Endothelial cell of umbilical vein (primary cell): ENCODE measurements around the gene ZNF813. TPM values are rescaled to one million over a fixed set of nuclear protein-coding genes. Genes with fewer than 3 reads are reported as not detected.

ENCODE experiments used
- BruUV-seq: library from RNA; stranded (reverse); fragments of 400-500 nt; replicated peaks from 2 replicates; lab custom pipeline; 2021; lab: Mats Ljungman, UMichigan
- CTCF ChIA-PET: fragments of 300-600, 350-600 bp; sonication (Branson Sonifier 250); formaldehyde crosslinking; loops from one replicate; lab custom pipeline; 2021; ENCODE audit warnings: antibody characterized with exemption, inconsistent platforms; lab: Charles Lee
- POLR2A ChIA-PET: fragments of 300-600, 350-600 bp; sonication (Branson Sonifier 250); formaldehyde crosslinking; loops from one replicate; lab custom pipeline; 2021; ENCODE audit warnings: antibody characterized with exemption, inconsistent platforms; lab: Charles Lee
- DNase-seq: peaks from one replicate; pipeline ENCODE4 v3.0.0-alpha.2; 2011; ENCODE audit warnings: low read depth, low spot score
- FAIRE-seq: peaks from 2 replicates; lab custom pipeline; 2011; peaks lifted over from hg19 to GRCh38; lab: Jason Lieb, UNC
- H2AFZ ChIP-seq: 2 replicates; pipeline ENCODE4 v1.6.0; 2012; ENCODE audit warnings: low read depth, low read length, control low read depth, inconsistent platforms
- H3K27ac ChIP-seq: 2 replicates; pipeline ENCODE4 v1.5.1; 2011; ENCODE audit warnings: low read depth, mild to moderate bottlenecking, control low read depth, low read length, moderate library complexity; ENCODE audit not compliant: insufficient read depth
- H3K27me3 ChIP-seq, 2 experiments: 2 replicates each; pipeline versions ENCODE4 v1.6.0 to v1.6.1; 2011; ENCODE audit warnings: low read length in 2 of 2, mixed read lengths in 1 of 2; ENCODE audit not compliant: control insufficient read depth in 2 of 2, insufficient read depth in 2 of 2
- H3K36me3 ChIP-seq, 2 experiments: 2 replicates in 1 of 2; 3 replicates in 1 of 2; pipeline ENCODE4 v1.5.1; 2011; ENCODE audit warnings: low read length in 2 of 2, mild to moderate bottlenecking in 1 of 2, moderate library complexity in 1 of 2; ENCODE audit not compliant: control insufficient read depth in 2 of 2, insufficient read depth in 2 of 2; ENCODE audit errors: extremely low read depth in 1 of 2
- H3K4me1 ChIP-seq: 3 replicates; pipeline ENCODE4 v1.5.1; 2011; ENCODE audit warnings: mild to moderate bottlenecking, low read length; ENCODE audit not compliant: control insufficient read depth, insufficient read depth; ENCODE audit errors: extremely low read depth
- H3K4me2 ChIP-seq: 2 replicates; pipeline ENCODE4 v1.6.1; 2011; ENCODE audit warnings: low read length, control low read depth, mixed read lengths; ENCODE audit not compliant: insufficient read depth
- H3K4me3 ChIP-seq, 3 experiments: fragments of 200-600 bp in 1 of 3; sonication (generic), shearing (Covaris generic) in 1 of 3; replicated peaks in 1 of 3; 2 replicates each; pipeline ENCODE4 v1.5.1; 2011 to 2016; ENCODE audit warnings: control low read depth in 3 of 3, low read length in 3 of 3, mild to moderate bottlenecking in 2 of 3, inconsistent platforms in 1 of 3, low read depth in 1 of 3, moderate library complexity in 1 of 3; ENCODE audit not compliant: insufficient read depth in 1 of 3
- H3K79me2 ChIP-seq: 2 replicates; pipeline ENCODE4 v1.6.0; 2012; ENCODE audit warnings: low read length, inconsistent platforms; ENCODE audit not compliant: control insufficient read depth, insufficient read depth
- H3K9ac ChIP-seq: replicated peaks from 2 replicates; pipeline ENCODE3; 2011; ENCODE audit warnings: low read length, control low read depth; ENCODE audit not compliant: insufficient read depth; ENCODE audit errors: extremely low read depth
- H3K9me1 ChIP-seq: replicated peaks from 3 replicates; pipeline ENCODE4 v1.6.0; 2011; ENCODE audit warnings: mild to moderate bottlenecking, low read length; ENCODE audit not compliant: control insufficient read depth, insufficient read depth; ENCODE audit errors: extremely low read depth
- H3K9me3 ChIP-seq: replicated peaks from 2 replicates; pipeline ENCODE4 v1.5.1; 2012; ENCODE audit warnings: low read length, inconsistent platforms; ENCODE audit not compliant: control insufficient read depth, insufficient read depth
- H4K20me1 ChIP-seq: replicated peaks from 2 replicates; pipeline ENCODE3; 2011; ENCODE audit warnings: mild to moderate bottlenecking, low read length; ENCODE audit not compliant: control insufficient read depth, insufficient read depth; ENCODE audit errors: extremely low read depth
- EZH2 ChIP-seq: IDR thresholded peaks from 2 replicates; pipeline ENCODE4 v1.6.1; 2012; ENCODE audit warnings: borderline replicate concordance, low read depth, mild to moderate bottlenecking, moderate library complexity, low read length, inconsistent platforms; ENCODE audit not compliant: severe bottlenecking
- FOS ChIP-seq: IDR thresholded peaks from 2 replicates; pipeline ENCODE4 v1.6.1; 2011; ENCODE audit warnings: mild to moderate bottlenecking, low read length, moderate library complexity, borderline replicate concordance; ENCODE audit not compliant: insufficient read depth
- GATA2 ChIP-seq: IDR thresholded peaks from 2 replicates; pipeline ENCODE4 v1.7.0; 2011; ENCODE audit warnings: low read depth, mild to moderate bottlenecking, moderate library complexity, mixed read lengths, low read length; ENCODE audit not compliant: insufficient read length, insufficient read depth
- JUN ChIP-seq: IDR thresholded peaks from 2 replicates; pipeline ENCODE4 v1.6.1; 2011; ENCODE audit warnings: borderline replicate concordance, low read depth; ENCODE audit not compliant: insufficient read length, insufficient read depth
- MYC ChIP-seq: IDR thresholded peaks from one replicate; pipeline ENCODE4 v1.6.1; 2011; ENCODE audit warnings: mild to moderate bottlenecking, low read depth, low read length
- POLR2A ChIP-seq: IDR thresholded peaks from 2 replicates; pipeline ENCODE4 v1.6.1; 2012; ENCODE audit warnings: low read depth, mild to moderate bottlenecking, control low read depth, low read length
- POLR2AphosphoS5 ChIP-seq: IDR thresholded peaks from 2 replicates; pipeline ENCODE4 v1.6.1; 2012; ENCODE audit warnings: low read depth, mild to moderate bottlenecking, control low read depth, low read length, moderate library complexity; ENCODE audit not compliant: insufficient read depth
- dilution Hi-C: fragments of 300-500 bp; cut with MboI; formaldehyde crosslinking; loops from one replicate; pipeline ENCODE4 v1.15.0; 2019; ENCODE audit warnings: low sequenced_read_pairs; ENCODE audit not compliant: extremely low pct_ligation_motif_present
- intact Hi-C: fragments of 100-400 bp; cut with micrococcal nuclease; formaldehyde crosslinking; loops from one replicate; pipeline ENCODE4 v1.10.0; 2022
- polyA plus RNA-seq, 4 experiments: library from polyadenylated mRNA; depleted of rRNA in 3 of 4; stranded (reverse) in 3 of 4; unstranded in 1 of 4; fragments of >200 nt; gene quantifications; 2 replicates each; pipeline versions ENCODE4 v1.2.1 to v1.2.3, GENCODE V29; 2011 to 2012; ENCODE audit warnings: missing spikeins in 1 of 4
- total RNA-seq: library from RNA; stranded (reverse); gene quantifications from 2 replicates; pipeline ENCODE4 v1.2.3, GENCODE V29; 2021
- TF ChIP-seq, protein P1 (sequence below), 2 donors: IDR thresholded peaks; 1 replicate in 1 of 2; 2 replicates in 1 of 2; pipeline ENCODE4 v1.5.1; 2011; ENCODE audit warnings: low read length in 2 of 2, mild to moderate bottlenecking in 2 of 2, moderate library complexity in 2 of 2, control low read depth in 1 of 2, inconsistent platforms in 1 of 2, low read depth in 1 of 2; ENCODE audit not compliant: insufficient read depth in 1 of 2; ENCODE audit errors: extremely low read depth in 1 of 2
- TF ChIP-seq, protein P2 (sequence below): IDR thresholded peaks from 2 replicates; pipeline ENCODE4 v1.6.1; 2011; ENCODE audit not compliant: insufficient read depth, insufficient read length

ZNF813 gene
- total and polyA plus RNA-seq, 2 donors (not counting 3 experiments of a cell fraction or from before 2014, with no cell fraction given) = 0.47 to 2.3 TPM

DNA sequence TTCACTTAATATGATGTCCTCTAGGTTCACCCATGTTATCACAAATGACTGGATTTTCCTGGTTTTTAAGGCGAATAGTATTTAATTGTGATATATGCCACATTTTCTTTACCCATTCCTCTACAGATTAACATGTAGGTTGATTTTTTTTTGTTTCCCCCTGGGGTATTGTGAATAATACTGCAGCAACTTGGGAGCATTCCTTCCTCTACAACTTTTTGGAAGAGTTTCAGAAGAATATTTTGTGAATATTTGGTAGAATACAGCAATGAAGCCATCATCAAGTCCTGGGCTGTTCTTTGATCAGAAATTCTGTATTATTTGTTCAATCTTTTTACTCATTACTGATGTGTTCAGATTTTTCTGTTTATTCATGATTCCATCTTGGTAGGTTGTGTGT, 64.8 kb downstream of the ZNF813 start:
- H3K9me1 ChIP-seq = no peaks in the 10 kb centered on the region
- ChIA-PET CTCF (no interaction called here), POLR2A (no interaction called here)
- no TSS peak for BruUV-seq
- no peak overlapping the region for H3K27ac ChIP-seq
- H3K36me3 ChIP-seq = no peaks in the 10 kb centered on the region
- H3K4me2 ChIP-seq = no peak overlapping the region
- TF ChIP-seq POLR2AphosphoS5 (no peak), MYC (no peak), POLR2A (no peak)
- TF ChIP-seq, protein P1, sequence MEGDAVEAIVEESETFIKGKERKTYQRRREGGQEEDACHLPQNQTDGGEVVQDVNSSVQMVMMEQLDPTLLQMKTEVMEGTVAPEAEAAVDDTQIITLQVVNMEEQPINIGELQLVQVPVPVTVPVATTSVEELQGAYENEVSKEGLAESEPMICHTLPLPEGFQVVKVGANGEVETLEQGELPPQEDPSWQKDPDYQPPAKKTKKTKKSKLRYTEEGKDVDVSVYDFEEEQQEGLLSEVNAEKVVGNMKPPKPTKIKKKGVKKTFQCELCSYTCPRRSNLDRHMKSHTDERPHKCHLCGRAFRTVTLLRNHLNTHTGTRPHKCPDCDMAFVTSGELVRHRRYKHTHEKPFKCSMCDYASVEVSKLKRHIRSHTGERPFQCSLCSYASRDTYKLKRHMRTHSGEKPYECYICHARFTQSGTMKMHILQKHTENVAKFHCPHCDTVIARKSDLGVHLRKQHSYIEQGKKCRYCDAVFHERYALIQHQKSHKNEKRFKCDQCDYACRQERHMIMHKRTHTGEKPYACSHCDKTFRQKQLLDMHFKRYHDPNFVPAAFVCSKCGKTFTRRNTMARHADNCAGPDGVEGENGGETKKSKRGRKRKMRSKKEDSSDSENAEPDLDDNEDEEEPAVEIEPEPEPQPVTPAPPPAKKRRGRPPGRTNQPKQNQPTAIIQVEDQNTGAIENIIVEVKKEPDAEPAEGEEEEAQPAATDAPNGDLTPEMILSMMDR (IDR thresholded peaks at IDR 0.05; ENCODE audit: extremely low read depth in 1 of 2, insufficient read depth in 1 of 2, low read depth in 1 of 2, low read length in 2 of 2) = no peak
- H3K79me2 ChIP-seq = no peaks in the 10 kb centered on the region
- H3K9me3 ChIP-seq = no peaks in the 10 kb centered on the region
- no peaks in the 10 kb centered on the region for H3K27me3 ChIP-seq
- H3K4me1 ChIP-seq = no peaks in the 10 kb centered on the region
- FAIRE-seq (no peak), DNase-seq (no peak)
- H3K4me3 ChIP-seq = no peak overlapping the region
- no peak overlapping the region for H3K9ac ChIP-seq
- intact Hi-C loops (no loop called here), dilution Hi-C loops (no loop called here)
- no peaks in the 10 kb centered on the region for H4K20me1 ChIP-seq
- no peak overlapping the region for H2AFZ ChIP-seq

DNA sequence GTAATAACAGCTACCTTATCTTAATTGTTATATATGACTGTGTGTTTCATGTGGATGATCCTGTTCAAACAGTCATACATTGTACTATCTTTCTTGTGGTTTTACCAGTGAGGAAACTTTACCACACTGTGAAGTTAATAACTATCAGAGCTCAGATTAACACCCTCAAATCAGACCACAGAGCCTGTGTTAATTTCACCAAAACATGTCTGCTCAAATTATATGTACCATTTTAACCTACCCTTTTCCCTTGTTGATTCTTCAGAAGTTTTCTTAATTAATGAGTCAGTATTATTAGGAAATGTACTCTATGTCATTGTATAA, 68.7 kb downstream of the ZNF813 start:
- H3K4me3 ChIP-seq = no peak overlapping the region
- FAIRE-seq (no peak), DNase-seq (no peak)
- no peak overlapping the region for H3K4me2 ChIP-seq
- H2AFZ ChIP-seq = no peak overlapping the region
- TF ChIP-seq MYC (no peak), EZH2 (no peak), POLR2A (no peak), GATA2 (no peak), POLR2AphosphoS5 (no peak), JUN (no peak), FOS (no peak)
- TF ChIP-seq, protein P1 (IDR thresholded peaks at IDR 0.05; ENCODE audit: extremely low read depth in 1 of 2, insufficient read depth in 1 of 2, low read depth in 1 of 2, low read length in 2 of 2) = no peak
- TF ChIP-seq, protein P2, sequence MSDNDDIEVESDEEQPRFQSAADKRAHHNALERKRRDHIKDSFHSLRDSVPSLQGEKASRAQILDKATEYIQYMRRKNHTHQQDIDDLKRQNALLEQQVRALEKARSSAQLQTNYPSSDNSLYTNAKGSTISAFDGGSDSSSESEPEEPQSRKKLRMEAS = no peak
- dilution Hi-C loops (no loop called here), intact Hi-C loops (no loop called here)
- H4K20me1 ChIP-seq = no peaks in the 10 kb centered on the region
- no peaks in the 10 kb centered on the region for H3K79me2 ChIP-seq
- H3K9me3 ChIP-seq = no peaks in the 10 kb centered on the region
- H3K9ac ChIP-seq = no peak overlapping the region
- H3K27me3 ChIP-seq = no peaks in the 10 kb centered on the region
- no peaks in the 10 kb centered on the region for H3K4me1 ChIP-seq
- CTCF ChIA-PET = interaction anchor here (1.4 kb wide), 1 partner anchor 111 kb away, joined by 3 read pairs; no protein-coding TSS in a partner anchor
- H3K36me3 ChIP-seq = no peaks in the 10 kb centered on the region
- POLR2A ChIA-PET = no interaction called here
- no peaks in the 10 kb centered on the region for H3K9me1 ChIP-seq
- no peak overlapping the region for H3K27ac ChIP-seq
- no TSS peak for BruUV-seq
